HG03565 (cell line): ENCODE results near the gene TSACC.
"Not testable (repeated sequence)": the region's sequence is repeated elsewhere in the genome, so short reads cannot be mapped to it uniquely, and the experiment has no call there.

Experiments
- ATAC-seq: cut with Tn5 transposase; IDR thresholded peaks from one replicate; pipeline ENCODE4 v1.9.1; 2021; ENCODE audit warnings: mild to moderate bottlenecking, moderate library complexity; ENCODE audit not compliant: unreplicated experiment

The TSACC gene

DNA sequence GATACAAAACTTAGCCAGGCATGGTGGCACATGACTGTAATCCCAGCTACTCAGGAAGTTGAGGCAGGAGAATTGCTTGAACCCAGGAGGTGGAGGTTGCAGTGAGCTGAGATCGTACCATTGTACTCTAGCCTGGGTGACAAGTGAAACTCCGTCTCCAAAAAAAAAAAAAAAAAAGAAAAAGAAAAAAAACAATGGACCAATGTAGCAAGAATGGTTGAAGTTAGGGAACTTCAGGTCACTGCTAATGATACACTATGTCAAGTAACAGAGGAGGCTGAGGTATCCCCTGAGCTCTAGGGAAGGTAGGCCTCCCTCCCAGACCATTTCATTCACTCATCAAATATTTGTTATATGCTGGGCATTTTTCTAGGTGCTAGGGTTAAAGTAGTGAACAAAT is 7.7 kb downstream of the TSACC start:
- not testable (repeated sequence) for ATAC-seq

DNA sequence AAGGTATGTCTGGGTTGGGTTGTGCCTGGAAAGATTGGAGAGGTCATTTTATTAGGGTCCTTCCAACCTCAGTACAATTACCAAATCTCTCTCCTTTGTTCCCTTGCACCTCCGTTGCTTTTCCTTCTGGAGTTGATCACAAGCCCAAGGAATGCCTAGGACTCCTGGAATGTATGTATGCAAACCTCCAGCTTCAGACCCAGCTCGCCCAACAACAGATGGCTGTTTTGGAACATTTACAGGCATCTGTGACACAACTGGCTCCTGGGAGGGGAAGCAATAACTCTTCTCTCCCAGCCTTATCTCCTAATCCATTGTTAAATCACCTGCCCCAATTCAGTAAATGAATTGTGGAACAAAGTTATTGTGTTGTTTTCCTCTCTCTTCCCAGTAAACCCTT is 8.3 kb downstream of the TSACC start:
- no peak for ATAC-seq

DNA sequence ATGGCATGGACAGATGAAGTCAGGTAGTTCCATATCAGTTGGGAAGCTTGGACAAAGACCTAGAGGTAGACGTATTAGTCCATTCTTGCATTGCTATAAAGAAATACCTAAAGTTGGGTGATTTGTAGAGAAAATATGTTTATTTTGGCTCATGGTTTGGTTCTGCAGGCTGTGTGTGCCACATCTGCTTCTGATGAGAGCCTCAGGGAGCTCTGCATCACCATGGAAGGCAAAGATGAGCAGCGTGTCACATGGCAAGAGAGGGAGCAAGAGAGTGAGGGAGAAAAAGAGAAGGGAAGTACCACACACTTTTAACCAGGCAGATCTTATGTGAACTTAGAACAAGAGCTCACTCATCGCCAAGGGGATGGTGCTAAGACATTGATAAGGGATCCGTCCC is 9.0 kb downstream of the TSACC start:
- ATAC-seq, result no peak

DNA sequence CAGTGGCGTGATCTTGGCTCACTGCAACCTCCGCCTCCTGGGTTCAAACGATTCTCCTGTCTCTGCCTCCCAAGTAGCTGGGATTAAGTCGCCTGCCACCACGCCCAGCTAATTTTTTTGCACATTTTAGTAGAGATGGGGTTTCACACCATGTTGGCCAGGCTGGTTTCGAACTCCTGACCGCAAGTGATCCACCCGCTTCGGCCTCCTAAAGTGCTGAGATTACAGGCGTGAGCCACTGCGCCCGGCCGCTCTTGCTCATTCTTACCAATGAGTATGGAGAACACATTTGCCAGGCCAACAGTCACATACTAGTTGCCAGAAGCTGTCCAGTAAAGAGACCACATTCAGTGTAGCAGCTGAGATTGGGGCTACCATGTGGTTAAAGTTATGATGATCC is 14.2 kb downstream of the TSACC start:
- ATAC-seq, result not testable (repeated sequence)

DNA sequence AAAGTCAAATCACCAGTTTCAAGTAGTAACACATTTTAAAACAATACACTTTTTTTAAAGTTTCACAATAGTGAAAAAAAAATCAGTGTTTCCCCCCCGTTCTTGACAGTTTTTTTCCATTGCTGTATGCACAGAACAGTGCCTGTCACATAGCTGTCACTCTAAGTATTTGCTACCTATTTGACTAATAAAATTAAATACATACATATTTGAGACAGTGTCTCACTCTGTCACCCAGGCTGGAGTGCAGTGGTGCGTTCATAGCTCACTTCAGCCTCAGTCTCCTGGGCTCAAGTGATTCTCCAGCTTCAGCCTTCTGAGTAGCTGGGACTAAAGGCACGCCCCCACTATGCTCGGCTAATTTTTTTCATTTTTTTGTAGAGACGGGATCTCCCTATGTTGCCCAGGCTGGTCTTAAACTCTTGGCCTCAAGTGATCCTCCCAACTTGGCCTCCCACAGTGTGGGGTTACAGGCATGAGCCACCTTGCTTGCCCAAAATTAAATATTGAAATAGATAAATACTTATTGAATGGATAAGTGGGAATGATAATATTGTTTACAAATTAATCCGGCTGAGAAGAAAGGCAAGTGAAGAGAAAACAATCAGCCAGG is 18.0 kb downstream of the TSACC start:
- no peak for ATAC-seq

DNA sequence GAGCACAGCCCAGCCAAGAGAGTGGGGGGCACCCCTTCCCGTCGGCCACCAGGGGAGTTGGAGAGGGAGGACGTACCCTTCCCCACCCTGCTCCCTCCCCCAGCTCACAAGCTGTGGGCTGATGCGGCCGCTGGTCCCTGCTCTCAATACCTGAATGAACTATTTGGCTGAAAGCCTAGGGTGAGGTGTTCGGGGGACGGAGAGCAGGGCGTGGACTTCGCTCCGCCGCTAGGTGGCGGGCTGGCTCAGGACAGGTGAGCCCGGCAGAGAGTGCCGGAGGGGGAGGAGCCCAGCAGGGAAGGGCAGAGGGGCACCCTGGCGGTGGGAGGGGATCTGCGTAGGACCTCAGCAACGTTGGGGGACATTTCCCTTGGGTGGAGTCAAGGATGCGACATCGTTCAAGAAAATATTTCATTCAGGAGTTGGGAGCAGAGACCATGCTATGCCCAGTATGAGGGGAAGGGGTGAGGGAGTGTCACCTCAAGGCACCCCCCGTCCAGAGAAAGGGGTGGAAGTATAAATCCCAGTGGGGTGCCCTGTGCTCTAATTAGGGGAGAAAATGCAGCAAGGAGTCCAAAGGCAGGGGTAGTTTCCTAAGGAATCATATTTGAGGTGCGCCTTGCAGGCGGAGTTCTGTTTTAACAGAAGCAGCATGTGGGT is 18.7 kb downstream of the TSACC start:
- no peak for ATAC-seq

DNA sequence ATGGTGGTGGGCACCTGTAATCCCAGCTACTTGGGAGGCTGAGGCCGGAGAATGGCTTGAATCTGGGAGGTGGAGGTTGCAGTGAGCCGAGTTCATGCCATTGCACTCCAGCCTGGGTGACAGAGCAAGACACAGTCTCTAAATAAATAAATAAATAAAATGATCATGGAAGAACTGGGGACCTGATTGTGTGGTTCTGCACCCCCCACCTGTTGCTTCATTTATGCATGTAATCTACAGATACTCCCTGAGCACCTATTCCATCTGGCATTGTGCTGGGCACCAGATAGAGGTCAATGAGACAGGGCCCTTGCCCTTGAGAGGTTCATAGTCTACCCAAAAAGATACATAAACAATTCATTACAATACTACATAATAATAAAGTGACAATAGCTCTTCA is 19.7 kb downstream of the TSACC start:
- no peak for ATAC-seq

DNA sequence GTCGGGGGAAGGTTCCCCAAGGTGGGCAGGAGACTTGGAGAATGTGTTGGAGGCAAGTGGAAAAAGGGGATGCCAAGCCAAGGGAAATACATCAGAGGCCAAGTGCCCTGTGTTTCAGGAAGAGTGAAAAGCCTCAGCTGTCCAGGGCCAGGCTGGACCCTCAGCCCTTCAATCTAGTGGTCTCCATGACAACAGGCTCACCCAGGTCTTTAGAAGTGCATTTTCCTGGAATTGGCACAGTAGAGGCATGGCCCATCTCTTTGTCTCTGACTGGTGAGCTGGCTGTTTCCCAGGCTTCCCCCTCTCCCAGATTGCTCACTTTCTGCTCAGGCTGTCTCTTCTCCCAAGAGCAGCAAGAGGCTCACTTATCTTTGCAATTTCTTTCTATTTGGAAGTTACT is 20.3 kb downstream of the TSACC start:
- no peak for ATAC-seq

DNA sequence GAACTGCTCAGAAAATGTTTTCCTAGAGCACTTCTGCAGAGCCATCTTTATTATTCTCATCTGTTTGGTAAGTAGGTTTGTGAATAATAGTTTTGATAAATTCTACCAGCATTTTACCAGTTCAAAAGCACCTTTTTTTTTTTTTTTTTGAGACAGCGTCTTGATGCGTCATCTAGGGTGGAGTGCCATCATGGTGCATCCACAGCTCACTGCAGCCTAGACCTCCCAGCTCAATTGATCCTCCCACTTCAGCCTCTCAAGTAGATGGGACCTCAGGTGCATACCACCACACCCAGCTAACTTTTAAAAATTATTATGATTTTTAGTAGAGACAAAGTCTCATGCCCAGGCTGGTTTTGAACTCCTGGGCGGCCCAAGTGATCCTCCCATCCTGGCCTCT is 20.9 kb downstream of the TSACC start:
- ATAC-seq, result no peak

DNA sequence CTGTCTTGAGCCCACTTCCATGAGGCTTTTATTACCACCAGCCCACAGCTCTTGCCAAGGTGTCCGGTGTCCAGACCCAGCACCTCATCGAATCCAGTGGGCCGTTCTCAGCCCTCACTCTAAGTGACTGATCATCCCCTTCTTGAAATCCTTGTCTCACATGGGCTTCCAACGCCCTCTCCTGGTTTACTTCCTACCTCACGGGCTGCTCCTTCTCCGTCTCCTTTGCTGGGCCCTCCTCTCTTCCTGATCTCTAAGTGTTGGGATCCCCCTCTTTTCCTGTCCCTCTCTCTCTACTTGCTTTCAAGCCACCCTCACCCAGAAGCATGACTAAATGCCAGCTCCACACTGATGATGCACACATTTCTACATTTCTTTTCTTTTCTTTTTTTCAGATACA is 21.6 kb downstream of the TSACC start:
- no peak for ATAC-seq

DNA sequence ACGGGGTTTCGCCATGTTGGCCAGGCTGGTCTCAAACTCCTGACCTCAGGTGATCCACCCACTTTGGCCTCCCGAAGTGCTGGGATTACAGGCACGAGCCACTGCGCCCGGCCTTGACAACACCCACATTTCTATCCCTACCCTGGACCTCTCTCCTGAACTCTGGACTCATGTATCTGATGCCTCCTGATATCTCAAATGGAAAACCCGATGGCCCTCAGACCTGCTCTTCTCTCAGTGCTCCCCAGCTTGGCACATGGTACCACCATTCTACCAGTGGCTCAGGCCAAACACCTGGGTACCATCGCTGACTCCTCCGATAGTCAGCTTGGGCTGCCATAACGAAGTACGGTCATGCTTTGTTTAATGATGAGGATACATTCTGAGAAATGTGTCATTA is 22.2 kb downstream of the TSACC start:
- ATAC-seq, result no peak

DNA sequence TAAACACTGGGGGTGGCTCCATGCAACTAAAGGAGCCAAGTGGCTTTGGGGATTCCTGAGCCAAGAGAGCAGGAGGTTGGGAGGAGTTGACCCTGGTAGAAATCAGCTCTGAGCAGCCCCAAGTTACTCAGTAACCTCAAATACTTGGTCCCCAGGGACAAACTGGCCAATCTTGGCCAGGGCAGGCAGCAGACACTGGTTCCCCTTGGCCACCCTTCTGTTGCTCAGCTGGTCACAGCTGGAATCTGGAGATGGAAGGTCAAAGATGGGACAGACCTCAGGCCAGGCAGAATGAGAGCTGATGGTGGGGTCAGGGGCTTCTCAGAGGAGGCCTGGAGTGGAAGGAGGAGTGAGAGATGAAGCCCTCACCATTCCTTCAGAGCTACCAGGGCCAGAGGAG is 27.4 kb downstream of the TSACC start:
- ATAC-seq, result no peak

DNA sequence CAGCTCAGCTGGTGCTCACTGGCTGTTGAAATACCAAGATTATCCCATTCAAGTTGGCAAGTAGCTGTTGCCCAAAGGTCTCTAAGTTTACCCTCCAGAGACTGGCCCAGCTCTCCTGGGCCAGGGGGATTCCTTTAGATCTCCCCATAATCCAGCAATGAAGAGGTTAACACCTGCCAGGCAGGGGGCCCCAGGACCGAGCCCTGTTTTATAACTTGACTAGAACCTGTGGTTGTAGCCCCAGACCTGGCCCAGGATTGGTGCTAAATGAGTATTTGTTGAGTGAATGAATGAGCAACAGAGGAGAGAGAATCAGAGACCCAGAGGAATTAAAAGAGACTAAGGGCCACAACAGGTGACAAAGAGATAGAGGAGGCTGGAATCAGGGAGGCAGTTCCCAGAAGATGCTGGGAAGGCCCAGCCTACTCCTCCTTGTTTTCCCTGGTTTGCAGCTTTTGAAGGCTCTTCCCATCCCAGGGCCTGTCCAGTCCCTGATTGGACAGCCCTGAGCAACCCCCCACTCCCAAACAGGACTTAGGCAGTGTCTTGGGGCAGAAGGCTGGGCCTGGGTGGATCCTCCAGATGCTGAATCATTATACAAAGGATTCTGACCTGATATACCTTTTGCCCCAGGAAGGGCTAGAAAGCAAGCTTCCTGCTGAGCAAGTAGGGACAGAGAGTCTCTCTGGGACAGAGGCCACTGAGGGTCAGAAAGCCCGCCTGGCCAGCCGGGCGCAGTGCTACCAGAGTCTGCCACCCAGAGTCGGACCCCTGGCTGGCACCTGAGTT is 28.2 kb downstream of the TSACC start:
- no peak for ATAC-seq

DNA sequence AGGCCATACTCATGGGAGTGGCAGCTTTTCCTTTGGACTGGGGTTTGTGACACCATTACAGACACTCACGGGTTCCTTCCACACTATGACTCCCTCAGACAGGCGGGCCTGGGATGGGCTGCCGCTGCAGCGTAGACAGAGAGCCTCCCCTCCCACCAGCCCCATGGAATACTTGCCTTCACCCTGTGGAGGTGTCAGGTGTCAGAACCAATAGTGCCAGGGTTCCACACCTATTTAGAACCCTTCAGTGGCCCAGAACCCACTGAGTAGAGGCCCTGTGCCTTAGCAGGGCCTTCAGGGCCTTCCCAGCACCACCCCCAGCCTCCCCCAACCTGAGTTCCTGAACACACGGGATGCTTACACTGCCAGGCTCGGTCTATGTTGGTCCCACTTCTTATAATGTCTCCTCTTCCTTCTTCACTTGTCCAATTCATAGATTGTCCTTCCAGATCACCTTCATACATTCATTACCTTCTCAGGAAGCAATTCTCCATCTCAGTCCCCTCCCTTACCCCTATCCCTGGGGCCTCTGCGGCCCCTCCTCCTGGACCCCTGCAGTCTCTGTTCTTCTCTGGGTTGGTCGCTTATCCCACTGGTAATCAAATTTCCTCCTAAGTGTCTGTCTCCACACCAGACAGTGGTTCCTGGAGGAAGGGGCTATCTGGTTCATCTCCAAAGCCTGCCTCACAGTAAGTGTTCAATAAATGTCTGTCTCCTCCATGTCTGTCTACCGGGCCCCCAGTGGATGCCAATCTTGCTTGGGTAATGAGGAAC is 29.2 kb downstream of the TSACC start:
- no peak for ATAC-seq

DNA sequence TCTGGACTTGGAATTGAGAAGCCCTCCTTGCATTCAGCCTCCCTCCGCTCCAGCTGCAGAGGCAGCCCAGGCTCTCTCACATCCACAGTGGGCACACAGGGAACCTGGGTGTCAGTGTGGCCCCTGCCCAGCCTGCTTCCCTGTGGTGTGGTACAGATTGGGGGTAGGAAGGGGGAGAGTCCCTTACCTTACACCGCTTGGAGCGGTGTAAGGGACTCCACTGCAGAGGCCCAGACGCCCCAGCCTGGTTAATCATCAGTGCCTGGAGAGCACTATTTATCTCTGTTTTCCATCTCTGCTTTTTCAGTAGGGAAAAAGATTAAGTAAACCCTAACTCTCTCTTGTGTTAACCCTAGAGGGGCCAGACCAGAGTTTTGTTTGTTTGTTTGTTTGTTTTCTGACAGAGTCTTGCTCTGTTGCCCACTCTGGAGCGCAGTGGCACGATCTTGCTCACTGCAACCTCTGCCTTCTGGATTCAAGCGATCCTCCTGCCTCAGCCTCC is 29.9 kb downstream of the TSACC start:
- no peak for ATAC-seq

DNA sequence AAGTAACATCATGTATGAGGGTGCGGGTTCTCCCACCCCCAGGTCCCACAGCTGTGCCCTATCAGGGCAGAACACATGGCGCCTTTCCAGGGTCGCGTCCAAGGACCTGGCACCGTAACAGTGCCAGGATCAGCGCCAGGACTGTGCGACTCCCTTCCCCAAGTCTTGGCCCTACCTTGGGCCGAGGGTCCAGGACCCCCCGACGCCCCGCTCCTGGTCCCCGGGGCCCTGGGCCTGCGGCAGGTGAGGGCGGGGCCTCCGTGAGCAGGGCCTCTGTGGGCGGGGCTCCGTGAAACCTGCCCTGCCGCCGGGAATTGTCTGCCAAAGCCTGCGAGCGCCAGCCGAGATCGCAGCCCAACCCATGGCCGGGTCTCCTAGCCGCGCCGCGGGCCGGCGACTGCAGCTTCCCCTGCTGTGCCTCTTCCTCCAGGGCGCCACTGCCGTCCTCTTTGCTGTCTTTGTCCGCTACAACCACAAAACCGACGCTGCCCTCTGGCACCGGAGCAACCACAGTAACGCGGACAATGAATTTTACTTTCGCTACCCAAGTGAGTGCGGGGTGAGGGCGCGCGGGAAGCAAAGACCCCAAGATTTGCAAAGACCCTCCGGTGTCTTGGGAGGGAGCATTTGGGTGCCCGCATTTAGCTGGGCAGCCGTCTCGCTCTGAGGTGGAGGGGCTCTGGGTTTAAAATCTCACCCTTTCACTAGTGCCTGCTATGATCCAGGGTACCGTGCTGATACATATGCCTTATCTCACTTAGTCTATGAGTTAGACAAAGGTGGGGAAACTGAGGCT is 30.8 kb downstream of the TSACC start, which contains the start of gene RHBG:
Gene RHBG, plus strand, starts transcription at position 323 of the 796 bp plus-strand sequence. Its CDS starts 39 bp downstream, at position 362.
- no peak for ATAC-seq

DNA sequence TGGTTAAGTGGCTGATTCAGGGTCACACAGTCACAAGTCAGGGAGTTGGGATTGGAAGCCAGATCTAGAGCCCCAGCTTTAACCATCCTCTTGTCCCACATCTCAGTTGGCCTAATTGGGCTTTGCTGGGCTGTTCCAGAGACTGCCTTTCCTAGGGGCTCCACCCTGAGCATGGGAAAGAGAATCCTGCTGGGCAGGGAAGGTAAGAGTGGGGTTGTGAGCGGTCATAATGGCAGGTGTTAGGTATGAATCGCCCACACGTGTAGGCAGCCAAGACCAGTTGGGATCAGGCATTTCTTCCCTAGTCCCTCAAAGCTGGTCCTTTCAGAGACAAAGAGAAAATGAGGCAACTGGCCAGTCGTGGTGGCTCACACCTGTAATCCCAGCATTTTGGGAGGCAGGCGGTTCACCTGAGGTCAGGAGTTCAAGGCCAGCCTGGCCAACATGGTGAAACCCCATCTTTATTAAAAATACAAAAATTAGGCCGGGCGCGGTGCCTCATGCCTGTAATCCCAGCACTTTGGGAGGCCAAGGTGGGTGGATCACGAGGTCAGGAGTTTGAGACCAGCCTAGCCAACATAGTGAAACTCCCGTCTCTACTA is 31.5 kb downstream of the TSACC start:
- ATAC-seq, result not testable (repeated sequence)

DNA sequence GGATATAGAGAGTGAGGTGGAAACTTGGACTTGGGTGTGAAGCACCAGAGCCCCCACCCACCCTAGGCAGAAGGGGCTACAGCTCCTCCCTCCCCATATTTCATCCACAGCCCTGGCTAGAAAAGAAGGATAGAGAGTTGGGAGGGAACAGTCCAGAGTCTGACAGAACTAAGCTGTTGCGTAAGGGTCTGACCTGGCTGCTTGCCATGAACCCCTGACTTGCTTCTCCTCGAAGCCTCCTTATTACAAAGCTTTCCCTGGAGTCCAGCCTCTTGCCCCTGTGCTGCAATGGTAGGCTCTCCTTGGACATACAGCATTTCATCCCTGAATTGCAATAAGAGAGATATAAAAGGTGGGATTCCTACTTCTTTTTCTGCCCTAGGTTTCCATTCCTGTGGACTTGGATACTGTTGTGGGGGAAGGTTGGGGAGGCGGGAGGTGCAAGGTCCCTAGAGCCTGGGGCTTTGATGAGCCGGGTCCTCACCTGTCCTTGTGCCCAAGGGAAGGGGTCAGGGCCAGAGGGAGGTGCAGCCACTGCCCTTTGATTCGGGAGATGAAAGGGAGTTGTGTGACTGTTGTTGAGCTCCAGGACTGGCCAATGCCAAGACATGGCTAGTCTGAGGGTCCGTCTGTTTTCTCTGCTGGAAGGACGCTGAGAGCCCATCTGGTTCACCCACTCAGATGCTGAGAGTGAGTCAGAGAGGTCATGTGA is 33.4 kb downstream of the TSACC start:
- ATAC-seq, result no peak

DNA sequence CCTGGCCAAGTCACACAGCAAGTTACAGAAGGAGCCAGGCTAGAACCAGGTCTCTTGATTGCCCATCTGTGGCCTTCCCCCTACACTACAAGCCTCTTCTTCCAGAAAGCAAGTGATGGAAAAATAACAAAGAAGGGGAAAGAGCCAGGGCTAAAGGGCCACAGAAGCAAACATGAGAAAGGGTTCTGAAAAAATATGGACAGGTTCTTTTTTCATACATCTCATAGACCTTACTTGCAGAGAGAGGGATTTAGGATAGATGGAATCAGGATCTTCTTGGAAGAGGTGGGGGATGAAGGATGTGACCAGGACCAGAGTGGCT is 33.9 kb downstream of the TSACC start:
- ATAC-seq, result no peak
